ENCODE measurements around the gene TRIL.

Gene TRIL

GRCh38 chr7:28939367-28939766 lies 18.8 kb downstream of the TRIL start:
- H3K4me3 ChIP-seq (ENCODE audit: low read depth, low read length) = no peak overlapping the region
- TF ChIP-seq, protein P1, sequence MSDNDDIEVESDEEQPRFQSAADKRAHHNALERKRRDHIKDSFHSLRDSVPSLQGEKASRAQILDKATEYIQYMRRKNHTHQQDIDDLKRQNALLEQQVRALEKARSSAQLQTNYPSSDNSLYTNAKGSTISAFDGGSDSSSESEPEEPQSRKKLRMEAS (IDR thresholded peaks at IDR 0.05; ENCODE audit: low read depth, low read length) = no peak
- TF ChIP-seq, protein P2, sequence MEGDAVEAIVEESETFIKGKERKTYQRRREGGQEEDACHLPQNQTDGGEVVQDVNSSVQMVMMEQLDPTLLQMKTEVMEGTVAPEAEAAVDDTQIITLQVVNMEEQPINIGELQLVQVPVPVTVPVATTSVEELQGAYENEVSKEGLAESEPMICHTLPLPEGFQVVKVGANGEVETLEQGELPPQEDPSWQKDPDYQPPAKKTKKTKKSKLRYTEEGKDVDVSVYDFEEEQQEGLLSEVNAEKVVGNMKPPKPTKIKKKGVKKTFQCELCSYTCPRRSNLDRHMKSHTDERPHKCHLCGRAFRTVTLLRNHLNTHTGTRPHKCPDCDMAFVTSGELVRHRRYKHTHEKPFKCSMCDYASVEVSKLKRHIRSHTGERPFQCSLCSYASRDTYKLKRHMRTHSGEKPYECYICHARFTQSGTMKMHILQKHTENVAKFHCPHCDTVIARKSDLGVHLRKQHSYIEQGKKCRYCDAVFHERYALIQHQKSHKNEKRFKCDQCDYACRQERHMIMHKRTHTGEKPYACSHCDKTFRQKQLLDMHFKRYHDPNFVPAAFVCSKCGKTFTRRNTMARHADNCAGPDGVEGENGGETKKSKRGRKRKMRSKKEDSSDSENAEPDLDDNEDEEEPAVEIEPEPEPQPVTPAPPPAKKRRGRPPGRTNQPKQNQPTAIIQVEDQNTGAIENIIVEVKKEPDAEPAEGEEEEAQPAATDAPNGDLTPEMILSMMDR (IDR thresholded peaks at IDR 0.05; ENCODE audit: low read depth, low read length) = no peak
- no peak for TF ChIP-seq POLR2A (IDR thresholded peaks at IDR 0.05; ENCODE audit: extremely low read depth, insufficient read length)
- no peak for TF ChIP-seq MYC (IDR thresholded peaks at IDR 0.05; ENCODE audit: low read depth, low read length)
- no peak for DNase-seq (ENCODE audit: low read depth)

DNA sequence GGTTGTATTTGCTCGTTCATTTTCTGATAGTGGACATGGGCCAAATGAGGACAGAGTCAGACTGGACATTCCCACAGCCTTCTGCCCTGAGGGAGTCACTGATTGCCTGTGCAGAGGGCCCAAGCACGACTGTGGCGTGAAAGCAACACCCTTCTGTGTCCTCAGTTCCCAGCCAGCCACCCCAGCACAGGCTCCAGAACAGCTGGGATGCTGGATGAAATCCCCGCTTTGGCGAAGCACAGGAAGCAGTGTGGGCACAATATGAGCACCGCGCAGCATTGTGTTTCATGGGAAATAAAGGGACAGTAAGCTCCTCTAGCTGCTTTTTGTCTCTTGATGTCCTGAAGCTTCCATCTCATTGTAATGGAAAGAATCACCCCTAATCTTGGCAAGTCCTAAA lies 20.5 kb downstream of the TRIL start:
- DNase-seq (ENCODE audit: low read depth) = no peak
- TF ChIP-seq, protein P2 (IDR thresholded peaks at IDR 0.05; ENCODE audit: low read depth, low read length) = no peak
- TF ChIP-seq POLR2A (IDR thresholded peaks at IDR 0.05; ENCODE audit: extremely low read depth, insufficient read length) (no peak), MYC (IDR thresholded peaks at IDR 0.05; ENCODE audit: low read depth, low read length) (no peak)
- TF ChIP-seq, protein P1 (IDR thresholded peaks at IDR 0.05; ENCODE audit: low read depth, low read length) = no peak
- H3K4me3 ChIP-seq (ENCODE audit: low read depth, low read length) = no peak overlapping the region

- TF ChIP-seq, protein P1 (IDR thresholded peaks at IDR 0.05; ENCODE audit: low read depth, low read length) = no peak
- TF ChIP-seq, protein P2 (IDR thresholded peaks at IDR 0.05; ENCODE audit: low read depth, low read length) = no peak
- TF ChIP-seq MYC (IDR thresholded peaks at IDR 0.05; ENCODE audit: low read depth, low read length) (no peak), POLR2A (IDR thresholded peaks at IDR 0.05; ENCODE audit: extremely low read depth, insufficient read length) (no peak)
- no peak for DNase-seq (ENCODE audit: low read depth)
- no peak overlapping the region for H3K4me3 ChIP-seq (ENCODE audit: low read depth, low read length)
Observed at GRCh38 chr7:28937103-28937502, 21.0 kb downstream of the TRIL start.

- TF ChIP-seq MYC (IDR thresholded peaks at IDR 0.05; ENCODE audit: low read depth, low read length) = no peak
- TF ChIP-seq, protein P2 (IDR thresholded peaks at IDR 0.05; ENCODE audit: low read depth, low read length) = no peak
- no peak for TF ChIP-seq POLR2A (IDR thresholded peaks at IDR 0.05; ENCODE audit: extremely low read depth, insufficient read length)
- TF ChIP-seq, protein P1 (IDR thresholded peaks at IDR 0.05; ENCODE audit: low read depth, low read length) = no peak
- no peak overlapping the region for H3K4me3 ChIP-seq (ENCODE audit: low read depth, low read length)
- DNase-seq (ENCODE audit: low read depth) = no peak
Observed at GRCh38 chr7:28933846-28934320, 24.2 kb downstream of the TRIL start.

GRCh38 chr7:28931565-28931964 lies 26.6 kb downstream of the TRIL start:
- DNase-seq (ENCODE audit: low read depth) = no peak
- no peak overlapping the region for H3K4me3 ChIP-seq (ENCODE audit: low read depth, low read length)
- TF ChIP-seq, protein P1 (IDR thresholded peaks at IDR 0.05; ENCODE audit: low read depth, low read length) = no peak
- TF ChIP-seq POLR2A (IDR thresholded peaks at IDR 0.05; ENCODE audit: extremely low read depth, insufficient read length) = no peak
- TF ChIP-seq MYC (IDR thresholded peaks at IDR 0.05; ENCODE audit: low read depth, low read length) = no peak
- TF ChIP-seq, protein P2 (IDR thresholded peaks at IDR 0.05; ENCODE audit: low read depth, low read length) = no peak

Measured in NB4 (cell line).